Tibial nerve (tissue), 3 donors: ENCODE data around the gene VSX2.

Source experiments
- CTCF ChIP-seq, 5 experiments: fragments of 200-600 bp in 3 of 5; fragments of 450-650 bp in 2 of 5; sonication (generic) in 3 of 5; IDR thresholded peaks; one replicate each; pipeline ENCODE4 v1.5.1; 2016 to 2019; ENCODE audit warnings: antibody characterized with exemption in 5 of 5, mild to moderate bottlenecking in 3 of 5, moderate library complexity in 2 of 5
- POLR2A ChIP-seq, 2 donors: fragments of 450-650 bp; IDR thresholded peaks; one replicate each; pipeline ENCODE4 v1.6.1; 2017; ENCODE audit warnings: antibody characterized with exemption in 2 of 2, mild to moderate bottlenecking in 2 of 2, moderate library complexity in 2 of 2

- TF ChIP-seq POLR2A (IDR thresholded peaks at IDR 0.05): no peak
- no peak for TF ChIP-seq CTCF (IDR thresholded peaks at IDR 0.05)
Observed at GRCh38 chr14:74265301-74265965, 26.2 kb downstream of the VSX2 start.
